ENCODE measurements around the gene DGKB.

Gene DGKB

GRCh38 chr7:14179781-14180180 lies 722.8 kb downstream of the DGKB start:
- no peak for DNase-seq (ENCODE audit: low spot score)
- TF ChIP-seq CTCF (IDR thresholded peaks at IDR 0.05; ENCODE audit: extremely low read depth, missing control alignments) = no peak

- no peak for TF ChIP-seq CTCF (IDR thresholded peaks at IDR 0.05; ENCODE audit: extremely low read depth, missing control alignments)
- DNase-seq (ENCODE audit: low spot score) = no peak
Measured at GRCh38 chr7:14177876-14178275, 724.7 kb downstream of the DGKB start.

- TF ChIP-seq CTCF (IDR thresholded peaks at IDR 0.05; ENCODE audit: extremely low read depth, missing control alignments) = no peak
- DNase-seq (ENCODE audit: low spot score) = no peak
Measured at GRCh38 chr7:14170872-14171271, 731.7 kb downstream of the DGKB start.

GRCh38 chr7:14158111-14158510 lies 744.4 kb downstream of the DGKB start:
- no peak for TF ChIP-seq CTCF (IDR thresholded peaks at IDR 0.05; ENCODE audit: extremely low read depth, missing control alignments)
- DNase-seq (ENCODE audit: low spot score) = no peak

- DNase-seq (ENCODE audit: low spot score) = no peak
- no peak for TF ChIP-seq CTCF (IDR thresholded peaks at IDR 0.05; ENCODE audit: extremely low read depth, missing control alignments)
Measured at GRCh38 chr7:14156436-14156835, 746.1 kb downstream of the DGKB start.

- TF ChIP-seq CTCF (IDR thresholded peaks at IDR 0.05; ENCODE audit: extremely low read depth, missing control alignments) = no peak
- no peak for DNase-seq (ENCODE audit: low spot score)
Measured at GRCh38 chr7:14148974-14149373, 753.6 kb downstream of the DGKB start.

GRCh38 chr7:14147532-14147931 lies 755.0 kb downstream of the DGKB start:
- TF ChIP-seq CTCF (IDR thresholded peaks at IDR 0.05; ENCODE audit: extremely low read depth, missing control alignments) = no peak
- DNase-seq (ENCODE audit: low spot score) = no peak

Measured in GM20000 (cell line).